GM12878 (cell line): ENCODE data around the gene TSSK3.

Experiments
- CEBPB ChIP-seq, 2 experiments: fragments of 150-350 bp in 1 of 2; IDR thresholded peaks; 2 replicates each; pipeline ENCODE4 v1.6.1; 2012 to 2014; ENCODE audit warnings: low read depth in 2 of 2, low read length in 2 of 2, borderline replicate concordance in 1 of 2, inconsistent platforms in 1 of 2
- EED ChIP-seq: sonication (generic); IDR thresholded peaks from 2 replicates; pipeline ENCODE4 v1.6.1; 2016; ENCODE audit warnings: antibody characterized with exemption, low read depth
- EP300 ChIP-seq, 2 experiments: fragments of 150-350 bp in 1 of 2; IDR thresholded peaks; 2 replicates each; pipeline ENCODE4 v1.6.1; 2011 to 2012; ENCODE audit warnings: low read depth in 2 of 2, low read length in 2 of 2, borderline replicate concordance in 1 of 2, improper control_type of control experiment in 1 of 2, inconsistent platforms in 1 of 2; ENCODE audit not compliant: control insufficient read depth in 1 of 2
- HDGF ChIP-seq: fragments of 450-650 bp; IDR thresholded peaks from 2 replicates; pipeline ENCODE4 v1.6.1; 2016; ENCODE audit warnings: antibody characterized with exemption
- PBX3 ChIP-seq: IDR thresholded peaks from 2 replicates; pipeline ENCODE4 v1.6.1; 2011; ENCODE audit warnings: mild to moderate bottlenecking, low read depth, low read length, moderate library complexity; ENCODE audit not compliant: insufficient replicate concordance
- SP1 ChIP-seq: IDR thresholded peaks from one replicate; pipeline ENCODE4 v1.6.1; 2011; ENCODE audit warnings: low read depth, low read length
- TF ChIP-seq, protein P1 (sequence below), 3 experiments: IDR thresholded peaks in 2 of 3; conservative IDR thresholded peaks in 1 of 3; 2 replicates each; pipeline ENCODE4 v1.5.1; 2011; ENCODE audit warnings: low read depth in 3 of 3, low read length in 3 of 3, mild to moderate bottlenecking in 3 of 3, control low read depth in 2 of 3, moderate library complexity in 2 of 3, inconsistent platforms in 1 of 3, mixed read lengths in 1 of 3; ENCODE audit not compliant: control insufficient read depth in 2 of 3, insufficient read depth in 1 of 3; ENCODE audit errors: extremely low read depth in 1 of 3
- TF ChIP-seq, protein P2 (sequence below): IDR thresholded peaks from 2 replicates; pipeline ENCODE4 v1.6.1; 2012; ENCODE audit warnings: low read depth, low read length, improper control_type of control experiment

GRCh38 chr1:32353431-32353830, 8.9 kb upstream of the TSSK3 start:
- no peak for TF ChIP-seq SP1
- TF ChIP-seq HDGF, result no peak
- TF ChIP-seq EP300 (IDR thresholded peaks at IDR 0.05; ENCODE audit: borderline replicate concordance in 1 of 2, control insufficient read depth in 1 of 2, low read depth in 2 of 2, low read length in 2 of 2), result no peak
- TF ChIP-seq, protein P1, sequence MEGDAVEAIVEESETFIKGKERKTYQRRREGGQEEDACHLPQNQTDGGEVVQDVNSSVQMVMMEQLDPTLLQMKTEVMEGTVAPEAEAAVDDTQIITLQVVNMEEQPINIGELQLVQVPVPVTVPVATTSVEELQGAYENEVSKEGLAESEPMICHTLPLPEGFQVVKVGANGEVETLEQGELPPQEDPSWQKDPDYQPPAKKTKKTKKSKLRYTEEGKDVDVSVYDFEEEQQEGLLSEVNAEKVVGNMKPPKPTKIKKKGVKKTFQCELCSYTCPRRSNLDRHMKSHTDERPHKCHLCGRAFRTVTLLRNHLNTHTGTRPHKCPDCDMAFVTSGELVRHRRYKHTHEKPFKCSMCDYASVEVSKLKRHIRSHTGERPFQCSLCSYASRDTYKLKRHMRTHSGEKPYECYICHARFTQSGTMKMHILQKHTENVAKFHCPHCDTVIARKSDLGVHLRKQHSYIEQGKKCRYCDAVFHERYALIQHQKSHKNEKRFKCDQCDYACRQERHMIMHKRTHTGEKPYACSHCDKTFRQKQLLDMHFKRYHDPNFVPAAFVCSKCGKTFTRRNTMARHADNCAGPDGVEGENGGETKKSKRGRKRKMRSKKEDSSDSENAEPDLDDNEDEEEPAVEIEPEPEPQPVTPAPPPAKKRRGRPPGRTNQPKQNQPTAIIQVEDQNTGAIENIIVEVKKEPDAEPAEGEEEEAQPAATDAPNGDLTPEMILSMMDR (IDR thresholded peaks at IDR 0.05 in 2 of 3, conservative IDR thresholded peaks at IDR 0.05 in 1 of 3; ENCODE audit: control insufficient read depth in 2 of 3, extremely low read depth in 1 of 3, insufficient read depth in 1 of 3, low read depth in 3 of 3, low read length in 3 of 3), result no peak
- no peak for TF ChIP-seq CEBPB (IDR thresholded peaks at IDR 0.05; ENCODE audit: borderline replicate concordance in 1 of 2, low read depth in 2 of 2, low read length in 2 of 2)
- no peak for TF ChIP-seq PBX3
- no peak for TF ChIP-seq EED
- TF ChIP-seq, protein P2, sequence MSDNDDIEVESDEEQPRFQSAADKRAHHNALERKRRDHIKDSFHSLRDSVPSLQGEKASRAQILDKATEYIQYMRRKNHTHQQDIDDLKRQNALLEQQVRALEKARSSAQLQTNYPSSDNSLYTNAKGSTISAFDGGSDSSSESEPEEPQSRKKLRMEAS, result no peak
